HK-2 (cell line): ENCODE data around the gene FHDC1.
A peak's percentile ranks its signal among the peaks of the same experiment; 100 is the strongest.
"Not testable (repeated sequence)": the region's sequence is repeated elsewhere in the genome, so short reads cannot be mapped to it uniquely, and the experiment has no call there.

Source experiments
- DNase-seq: peaks from one replicate; pipeline ENCODE4 v3.0.0-alpha.2; 2018; ENCODE audit not compliant: unreplicated experiment

The FHDC1 gene

GRCh38 chr4:152935631-152936445 is at the start of gene FHDC1:
Gene FHDC1, plus strand, starts transcription at chr4:152936323. Its CDS starts 6,735 bp downstream, at chr4:152943058.
- peak; percentile 78 for DNase-seq

- no peak for DNase-seq
Observed at GRCh38 chr4:152887981-152888380, 48.1 kb upstream of the FHDC1 start.

GRCh38 chr4:152892974-152893373 is 43.1 kb upstream of the FHDC1 start:
- no peak for DNase-seq

GRCh38 chr4:152894673-152895072 is 41.5 kb upstream of the FHDC1 start:
- no peak for DNase-seq

- DNase-seq: no peak
Observed at GRCh38 chr4:152896811-152897210, 39.3 kb upstream of the FHDC1 start.

GRCh38 chr4:152898133-152898532 is 38.0 kb upstream of the FHDC1 start:
- not testable (repeated sequence) for DNase-seq

- no peak for DNase-seq
Observed at GRCh38 chr4:152898606-152899005, 37.5 kb upstream of the FHDC1 start.

- DNase-seq: no peak
Observed at GRCh38 chr4:152900395-152900794, 35.7 kb upstream of the FHDC1 start.

GRCh38 chr4:152901205-152901604 is 34.9 kb upstream of the FHDC1 start:
- no peak for DNase-seq

- no peak for DNase-seq
Observed at GRCh38 chr4:152903658-152904057, 32.5 kb upstream of the FHDC1 start.

GRCh38 chr4:152909901-152910300 is 26.2 kb upstream of the FHDC1 start:
- DNase-seq: no peak

- no peak for DNase-seq
Observed at GRCh38 chr4:152910521-152910920, 25.6 kb upstream of the FHDC1 start.

GRCh38 chr4:152917543-152918395 is 18.4 kb upstream of the FHDC1 start:
- DNase-seq: no peak

- DNase-seq: no peak
Observed at GRCh38 chr4:152919826-152920225, 16.3 kb upstream of the FHDC1 start.

GRCh38 chr4:152920768-152921167 is 15.4 kb upstream of the FHDC1 start:
- DNase-seq: no peak

- no peak for DNase-seq
Observed at GRCh38 chr4:152921284-152921683, 14.8 kb upstream of the FHDC1 start.

GRCh38 chr4:152925851-152926250 is 10.3 kb upstream of the FHDC1 start:
- DNase-seq: no peak

- no peak for DNase-seq
Observed at GRCh38 chr4:152926959-152927358, 9.2 kb upstream of the FHDC1 start.

GRCh38 chr4:152927737-152928136 is 8.4 kb upstream of the FHDC1 start:
- no peak for DNase-seq

GRCh38 chr4:152928286-152928685 is 7.8 kb upstream of the FHDC1 start:
- no peak for DNase-seq

GRCh38 chr4:152929888-152930287 is 6.2 kb upstream of the FHDC1 start:
- no peak for DNase-seq

- no peak for DNase-seq
Observed at GRCh38 chr4:152935143-152935542, 980 bp upstream of the FHDC1 start.
